Smooth muscle cell (in vitro differentiated cells): ENCODE measurements around the gene NEO1. TPM values are rescaled to one million over a fixed set of nuclear protein-coding genes. Genes with fewer than 3 reads are reported as not detected.
A peak's percentile ranks its signal among the peaks of the same experiment; 100 is the strongest.

Experiments used
- DNase-seq: peaks from one replicate; lab custom pipeline; 2025; ENCODE audit not compliant: unreplicated experiment; lab: John Stamatoyannopoulos, UW
- H2AFZ ChIP-seq: fragments of 200-600 bp; sonication (generic); 2 replicates; pipeline ENCODE4 v1.6.0; 2016; ENCODE audit warnings: antibody characterized with exemption, low read depth, mild to moderate bottlenecking
- H3F3A ChIP-seq: fragments of 200-600 bp; sonication (generic); 2 replicates; pipeline ENCODE4 v1.6.0; 2017; ENCODE audit warnings: antibody characterized with exemption, low read depth
- H3K27ac ChIP-seq: fragments of 200-600 bp; sonication (generic); 2 replicates; pipeline ENCODE4 v1.5.1; 2016; ENCODE audit warnings: low read depth, mild to moderate bottlenecking
- H3K27me3 ChIP-seq: fragments of 200-600 bp; sonication (generic); 2 replicates; pipeline ENCODE4 v1.6.1; 2016; ENCODE audit warnings: low read depth, mild to moderate bottlenecking
- H3K36me3 ChIP-seq: fragments of 200-600 bp; sonication (generic); 2 replicates; pipeline ENCODE4 v1.5.1; 2016; ENCODE audit warnings: low read depth
- H3K4me1 ChIP-seq: fragments of 200-600 bp; sonication (generic); 2 replicates; pipeline ENCODE4 v1.5.1; 2016; ENCODE audit warnings: low read depth
- H3K4me2 ChIP-seq: fragments of 200-600 bp; sonication (generic); 2 replicates; pipeline ENCODE4 v1.6.0; 2016; ENCODE audit warnings: mild to moderate bottlenecking
- H3K4me3 ChIP-seq: fragments of 200-600 bp; sonication (generic); 2 replicates; pipeline ENCODE4 v1.5.1; 2016; ENCODE audit warnings: mild to moderate bottlenecking
- H3K79me2 ChIP-seq: fragments of 200-600 bp; sonication (generic); 2 replicates; pipeline ENCODE4 v1.6.0; 2016; ENCODE audit warnings: low read depth, mild to moderate bottlenecking
- H3K9ac ChIP-seq: fragments of 200-600 bp; sonication (generic); 2 replicates; pipeline ENCODE4 v1.6.0; 2016; ENCODE audit warnings: low read depth
- H3K9me3 ChIP-seq: fragments of 200-600 bp; sonication (generic); replicated peaks from 2 replicates; pipeline ENCODE4 v1.5.1; 2016; ENCODE audit warnings: low read depth
- H4K20me1 ChIP-seq: fragments of 200-600 bp; sonication (generic); 2 replicates; pipeline ENCODE4 v1.6.0; 2016; ENCODE audit warnings: low read depth
- WGBS: methylation state at CpG from one replicate; pipeline ENCODE4 v1.1.7; 2016; ENCODE audit warnings: low lambda C conversion rate; 5-methylcytosine and 5-hydroxymethylcytosine counted together
- polyA plus RNA-seq: library from polyadenylated mRNA; unstranded; fragments of >200 nt; fragmentation: Nextera tagmentation; extraction: Ambion mirVana; gene quantifications from 2 replicates; pipeline ENCODE4 v1.2.1, GENCODE V29; 2016
- total RNA-seq: library from RNA; depleted of rRNA; stranded (reverse); fragments of >200 nt; gene quantifications from 2 replicates; pipeline ENCODE4 v1.2.3, GENCODE V29; 2014
- TF ChIP-seq, protein P1 (sequence below): fragments of 200-600 bp; sonication (generic); IDR thresholded peaks from 2 replicates; pipeline ENCODE4 v1.5.1; 2017; ENCODE audit warnings: borderline replicate concordance, mild to moderate bottlenecking, antibody characterized with exemption; ENCODE audit not compliant: insufficient read depth, poor library complexity, severe bottlenecking

The NEO1 gene
- total and polyA plus RNA-seq, 2 experiments from 2014 or later: 4.9 to 21.8 TPM

DNA sequence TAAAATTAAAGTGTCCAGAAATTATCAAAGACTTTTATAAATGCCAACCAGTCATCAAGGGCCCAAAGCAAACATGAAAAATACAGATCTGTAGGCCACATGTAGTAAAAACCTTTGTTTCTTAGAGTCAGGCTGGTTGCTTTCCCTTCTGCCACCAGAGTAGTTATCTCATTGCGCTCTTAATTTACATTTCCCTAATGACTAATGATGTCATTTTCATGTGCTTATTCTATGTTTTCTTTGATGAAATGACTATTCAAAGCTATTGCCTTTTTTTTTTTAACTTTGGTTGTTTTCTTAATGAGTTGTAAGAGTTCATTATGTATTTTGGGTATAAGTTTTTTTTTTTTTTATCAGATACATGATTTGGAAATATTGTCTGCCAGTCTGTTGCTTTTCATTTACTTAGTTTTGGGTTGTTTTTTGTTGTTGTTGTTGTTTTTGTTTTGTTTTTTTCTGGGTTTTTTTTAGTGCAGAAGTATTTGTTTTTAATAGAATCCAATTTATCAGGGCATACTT lies 175.9 kb downstream of the NEO1 start:
- Histone ChIP-seq H3F3A (no peaks in the 10 kb centered on the region), H3K4me2 (no peak overlapping the region), H4K20me1 (no peaks in the 10 kb centered on the region), H2AFZ (no peak overlapping the region), H3K9ac (no peak overlapping the region), H3K4me1 (no peaks in the 10 kb centered on the region), H3K27me3 (no peaks in the 10 kb centered on the region), H3K79me2 (no peaks in the 10 kb centered on the region), H3K27ac (no peak overlapping the region), H3K9me3 (peaks cover 4% of the 10 kb centered on the region), H3K36me3 (no peaks in the 10 kb centered on the region), H3K4me3 (no peak overlapping the region)
- no peak for DNase-seq
- TF ChIP-seq, protein P1, sequence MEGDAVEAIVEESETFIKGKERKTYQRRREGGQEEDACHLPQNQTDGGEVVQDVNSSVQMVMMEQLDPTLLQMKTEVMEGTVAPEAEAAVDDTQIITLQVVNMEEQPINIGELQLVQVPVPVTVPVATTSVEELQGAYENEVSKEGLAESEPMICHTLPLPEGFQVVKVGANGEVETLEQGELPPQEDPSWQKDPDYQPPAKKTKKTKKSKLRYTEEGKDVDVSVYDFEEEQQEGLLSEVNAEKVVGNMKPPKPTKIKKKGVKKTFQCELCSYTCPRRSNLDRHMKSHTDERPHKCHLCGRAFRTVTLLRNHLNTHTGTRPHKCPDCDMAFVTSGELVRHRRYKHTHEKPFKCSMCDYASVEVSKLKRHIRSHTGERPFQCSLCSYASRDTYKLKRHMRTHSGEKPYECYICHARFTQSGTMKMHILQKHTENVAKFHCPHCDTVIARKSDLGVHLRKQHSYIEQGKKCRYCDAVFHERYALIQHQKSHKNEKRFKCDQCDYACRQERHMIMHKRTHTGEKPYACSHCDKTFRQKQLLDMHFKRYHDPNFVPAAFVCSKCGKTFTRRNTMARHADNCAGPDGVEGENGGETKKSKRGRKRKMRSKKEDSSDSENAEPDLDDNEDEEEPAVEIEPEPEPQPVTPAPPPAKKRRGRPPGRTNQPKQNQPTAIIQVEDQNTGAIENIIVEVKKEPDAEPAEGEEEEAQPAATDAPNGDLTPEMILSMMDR: no peak
- WGBS: 90% methylated on average over 1 of the region's 1 CpG

DNA sequence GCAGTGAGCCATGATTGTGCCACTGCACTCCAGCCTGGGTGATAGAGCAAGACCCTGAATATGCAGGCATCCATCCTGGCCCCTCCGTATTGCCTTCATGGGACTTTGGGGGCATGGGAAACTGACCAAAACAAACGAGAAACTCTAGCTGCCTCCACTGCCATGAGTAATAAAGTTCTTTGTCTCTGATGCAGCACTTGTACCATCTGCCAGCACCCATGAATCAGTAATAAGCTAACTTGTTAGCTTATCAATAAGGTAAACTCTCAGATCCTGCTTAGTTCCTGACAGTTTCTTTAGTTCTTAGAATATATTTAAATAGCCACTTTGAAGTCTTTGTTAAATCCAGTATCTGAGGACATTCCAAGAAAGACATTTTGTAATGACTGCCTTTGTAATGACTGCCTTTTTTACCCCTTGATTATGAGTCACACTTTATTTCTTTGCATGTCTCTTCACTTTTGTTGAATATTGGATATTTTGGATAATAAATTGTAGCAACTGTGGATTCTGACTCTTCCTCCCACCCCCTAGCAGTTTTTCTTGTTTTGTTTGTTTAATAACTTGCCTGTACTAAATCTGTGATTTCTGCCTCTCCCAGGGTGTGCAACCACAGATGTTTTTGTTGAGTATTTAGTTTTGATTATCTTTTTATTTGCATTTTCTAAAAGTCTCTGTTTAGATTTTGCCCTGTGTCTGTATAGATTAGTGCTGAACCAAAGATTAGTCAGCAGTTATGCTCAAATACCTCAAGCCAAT lies 179.6 kb downstream of the NEO1 start:
- Histone ChIP-seq H4K20me1 (no peaks in the 10 kb centered on the region), H3K79me2 (no peaks in the 10 kb centered on the region), H2AFZ (no peak overlapping the region), H3K4me1 (no peaks in the 10 kb centered on the region), H3K4me2 (peak overlapping the region; percentile 23), H3K27me3 (no peaks in the 10 kb centered on the region), H3F3A (no peaks in the 10 kb centered on the region), H3K4me3 (no peak overlapping the region), H3K9me3 (peaks cover 4% of the 10 kb centered on the region), H3K9ac (no peak overlapping the region), H3K27ac (peak overlapping the region; percentile 17), H3K36me3 (no peaks in the 10 kb centered on the region)
- 53% methylated on average over 2 of the region's 2 CpGs for WGBS
- TF ChIP-seq, protein P1: no peak
- DNase-seq: no peak

DNA sequence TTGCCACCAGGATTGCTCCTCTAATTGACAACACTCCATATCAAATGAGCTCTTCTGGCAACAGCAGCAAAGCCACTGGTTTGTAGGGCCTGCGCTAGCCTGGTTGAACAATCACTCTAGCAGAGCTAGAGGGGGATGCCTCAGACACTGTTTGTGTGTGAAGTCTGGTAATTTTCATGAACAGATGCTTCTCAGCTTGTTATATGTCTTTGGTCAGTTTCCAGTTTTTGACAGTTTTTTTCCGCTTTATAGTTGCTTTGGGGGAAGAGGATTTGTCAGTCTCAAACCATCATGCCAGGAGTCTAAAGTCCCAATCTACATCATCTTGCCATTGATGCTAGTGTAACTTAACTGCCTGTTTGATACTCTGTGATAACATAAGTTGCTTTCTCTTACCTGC lies 180.5 kb downstream of the NEO1 start:
- H4K20me1 ChIP-seq: no peaks in the 10 kb centered on the region
- 63% methylated on average over 2 of the region's 2 CpGs for WGBS
- peaks cover 4% of the 10 kb centered on the region for H3K9me3 ChIP-seq
- TF ChIP-seq, protein P1: no peak
- no peak for DNase-seq
- H3K36me3 ChIP-seq: no peaks in the 10 kb centered on the region
- no peaks in the 10 kb centered on the region for H3F3A ChIP-seq
- peak overlapping the region; percentile 17 for H3K27ac ChIP-seq
- H3K9ac ChIP-seq: no peak overlapping the region
- no peaks in the 10 kb centered on the region for H3K79me2 ChIP-seq
- no peak overlapping the region for H2AFZ ChIP-seq
- no peaks in the 10 kb centered on the region for H3K27me3 ChIP-seq
- H3K4me1 ChIP-seq: no peaks in the 10 kb centered on the region
- H3K4me2 ChIP-seq: peak overlapping the region; percentile 45
- H3K4me3 ChIP-seq: no peak overlapping the region
